Measurements from ENCODE around the gene ARID5A. TPM values are rescaled to one million over a fixed set of nuclear protein-coding genes. Genes with fewer than 3 reads are reported as not detected.
"Not testable (repeated sequence)": the region's sequence is repeated elsewhere in the genome, so short reads cannot be mapped to it uniquely, and the experiment has no call there.

Gene ARID5A
- total RNA-seq, 1 donor from 2014 or later, result 38.8 TPM

GRCh38 chr2:96494188-96494587 is 42.4 kb upstream of the ARID5A start:
- no peaks in the 10 kb centered on the region for H3K36me3 ChIP-seq (ENCODE audit: control insufficient read depth, insufficient read depth, low read length)
- TF ChIP-seq CTCF (IDR thresholded peaks at IDR 0.05; ENCODE audit: insufficient read depth, low read length, poor library complexity, severe bottlenecking), result no peak
- no peaks in the 10 kb centered on the region for H3K27me3 ChIP-seq (ENCODE audit: control insufficient read depth, insufficient read depth, low read length)
- DNase-seq (ENCODE audit: low read depth), result no peak
- H3K4me3 ChIP-seq (ENCODE audit: low read depth, low read length), result no peak overlapping the region

GRCh38 chr2:96495982-96496629 is 40.4 kb upstream of the ARID5A start:
- H3K27me3 ChIP-seq (ENCODE audit: control insufficient read depth, insufficient read depth, low read length), result peaks cover 12% of the 10 kb centered on the region
- H3K36me3 ChIP-seq (ENCODE audit: control insufficient read depth, insufficient read depth, low read length), result no peaks in the 10 kb centered on the region
- no peak overlapping the region for H3K4me3 ChIP-seq (ENCODE audit: low read depth, low read length)
- no peak for TF ChIP-seq CTCF (IDR thresholded peaks at IDR 0.05; ENCODE audit: insufficient read depth, low read length, poor library complexity, severe bottlenecking)
- no peak for DNase-seq (ENCODE audit: low read depth)

GRCh38 chr2:96498021-96498431 is 38.5 kb upstream of the ARID5A start:
- no peak for TF ChIP-seq CTCF (IDR thresholded peaks at IDR 0.05; ENCODE audit: insufficient read depth, low read length, poor library complexity, severe bottlenecking)
- H3K27me3 ChIP-seq (ENCODE audit: control insufficient read depth, insufficient read depth, low read length), result peaks cover 12% of the 10 kb centered on the region
- no peak for DNase-seq (ENCODE audit: low read depth)
- no peaks in the 10 kb centered on the region for H3K36me3 ChIP-seq (ENCODE audit: control insufficient read depth, insufficient read depth, low read length)
- H3K4me3 ChIP-seq (ENCODE audit: low read depth, low read length), result no peak overlapping the region

- DNase-seq (ENCODE audit: low read depth); H3K4me3 ChIP-seq (ENCODE audit: low read depth, low read length); H3K36me3 ChIP-seq (ENCODE audit: control insufficient read depth, insufficient read depth, low read length): not testable (repeated sequence)
- H3K27me3 ChIP-seq (ENCODE audit: control insufficient read depth, insufficient read depth, low read length), result peaks cover 12% of the 10 kb centered on the region
These were observed 37.9 kb upstream of the ARID5A start for GRCh38 chr2:96498611-96499010.

GRCh38 chr2:96499061-96499960 is 37.2 kb upstream of the ARID5A start:
- no peaks in the 10 kb centered on the region for H3K36me3 ChIP-seq (ENCODE audit: control insufficient read depth, insufficient read depth, low read length)
- TF ChIP-seq CTCF (IDR thresholded peaks at IDR 0.05; ENCODE audit: insufficient read depth, low read length, poor library complexity, severe bottlenecking), result no peak
- DNase-seq (ENCODE audit: low read depth), result no peak
- no peak overlapping the region for H3K4me3 ChIP-seq (ENCODE audit: low read depth, low read length)
- peaks cover 12% of the 10 kb centered on the region for H3K27me3 ChIP-seq (ENCODE audit: control insufficient read depth, insufficient read depth, low read length)

GRCh38 chr2:96500385-96501066 is 36.0 kb upstream of the ARID5A start:
- no peak for DNase-seq (ENCODE audit: low read depth)
- H3K27me3 ChIP-seq (ENCODE audit: control insufficient read depth, insufficient read depth, low read length), result peaks cover 12% of the 10 kb centered on the region
- TF ChIP-seq CTCF (IDR thresholded peaks at IDR 0.05; ENCODE audit: insufficient read depth, low read length, poor library complexity, severe bottlenecking), result no peak
- H3K36me3 ChIP-seq (ENCODE audit: control insufficient read depth, insufficient read depth, low read length), result no peaks in the 10 kb centered on the region
- H3K4me3 ChIP-seq (ENCODE audit: low read depth, low read length), result no peak overlapping the region

Data from kidney epithelial cell (primary cell).